ENCODE measurements around the gene HTRA1. TPM values are rescaled to one million over a fixed set of nuclear protein-coding genes. Genes with fewer than 3 reads are reported as not detected.

The HTRA1 gene
- polyA plus RNA-seq, 1 experiment, result 128 TPM

- POLR2A ChIA-PET, result no interaction called here
- TF ChIP-seq, protein P1, sequence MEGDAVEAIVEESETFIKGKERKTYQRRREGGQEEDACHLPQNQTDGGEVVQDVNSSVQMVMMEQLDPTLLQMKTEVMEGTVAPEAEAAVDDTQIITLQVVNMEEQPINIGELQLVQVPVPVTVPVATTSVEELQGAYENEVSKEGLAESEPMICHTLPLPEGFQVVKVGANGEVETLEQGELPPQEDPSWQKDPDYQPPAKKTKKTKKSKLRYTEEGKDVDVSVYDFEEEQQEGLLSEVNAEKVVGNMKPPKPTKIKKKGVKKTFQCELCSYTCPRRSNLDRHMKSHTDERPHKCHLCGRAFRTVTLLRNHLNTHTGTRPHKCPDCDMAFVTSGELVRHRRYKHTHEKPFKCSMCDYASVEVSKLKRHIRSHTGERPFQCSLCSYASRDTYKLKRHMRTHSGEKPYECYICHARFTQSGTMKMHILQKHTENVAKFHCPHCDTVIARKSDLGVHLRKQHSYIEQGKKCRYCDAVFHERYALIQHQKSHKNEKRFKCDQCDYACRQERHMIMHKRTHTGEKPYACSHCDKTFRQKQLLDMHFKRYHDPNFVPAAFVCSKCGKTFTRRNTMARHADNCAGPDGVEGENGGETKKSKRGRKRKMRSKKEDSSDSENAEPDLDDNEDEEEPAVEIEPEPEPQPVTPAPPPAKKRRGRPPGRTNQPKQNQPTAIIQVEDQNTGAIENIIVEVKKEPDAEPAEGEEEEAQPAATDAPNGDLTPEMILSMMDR (IDR thresholded peaks at IDR 0.05; ENCODE audit: insufficient read depth, low read depth, low read length), result no peak
- Histone ChIP-seq H3K36me3 (ENCODE audit: control insufficient read depth, insufficient read depth, low read length) (no peaks in the 10 kb centered on the region), H3K27me3 (ENCODE audit: control insufficient read depth, insufficient read depth, low read length) (no peaks in the 10 kb centered on the region), H3K4me3 (ENCODE audit: low read depth, low read length) (no peak overlapping the region)
- no peak for DNase-seq (ENCODE audit: low read depth)
- CTCF ChIA-PET, result interaction anchor here (1.6 to 1.7 kb wide), 2 partner anchors 13 to 80 kb away, joined by 7 to 9 read pairs; no protein-coding TSS in a partner anchor
Observed at GRCh38 chr10:122422266-122422989, 38.9 kb upstream of the HTRA1 start.

DNA sequence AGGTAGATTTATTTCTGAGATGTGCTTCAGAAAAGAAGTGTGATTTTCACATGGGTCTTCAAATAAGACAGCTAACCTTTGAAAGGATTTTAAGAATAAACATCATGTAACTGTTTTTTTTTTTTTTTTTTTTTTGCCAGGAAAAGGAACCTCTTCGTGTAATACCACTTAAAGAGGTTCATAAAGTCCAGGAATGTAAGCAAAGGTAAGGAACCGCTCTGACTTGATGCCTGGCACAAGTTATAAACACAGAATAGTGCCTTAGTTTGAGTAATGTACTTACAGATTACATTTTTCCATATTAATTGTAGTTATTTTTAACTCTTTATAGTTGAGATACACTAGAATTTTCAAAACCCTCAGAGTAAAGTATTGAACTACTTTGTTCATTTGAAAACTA lies 37.3 kb upstream of the HTRA1 start:
- no peak for DNase-seq (ENCODE audit: low read depth)
- TF ChIP-seq, protein P1 (IDR thresholded peaks at IDR 0.05; ENCODE audit: insufficient read depth, low read depth, low read length), result no peak
- no peak overlapping the region for H3K4me3 ChIP-seq (ENCODE audit: low read depth, low read length)
- H3K36me3 ChIP-seq (ENCODE audit: control insufficient read depth, insufficient read depth, low read length), result no peaks in the 10 kb centered on the region
- H3K27me3 ChIP-seq (ENCODE audit: control insufficient read depth, insufficient read depth, low read length), result no peaks in the 10 kb centered on the region
- ChIA-PET CTCF (interaction anchor here (0.7 to 1.9 kb wide), 5 partner anchors 10 to 141 kb away, joined by 3 to 8 read pairs (median 4); no protein-coding TSS in a partner anchor), POLR2A (no interaction called here)

- no peak for DNase-seq (ENCODE audit: low read depth)
- POLR2A ChIA-PET, result no interaction called here
- Histone ChIP-seq H3K4me3 (ENCODE audit: low read depth, low read length) (no peak overlapping the region), H3K36me3 (ENCODE audit: control insufficient read depth, insufficient read depth, low read length) (peaks cover 2% of the 10 kb centered on the region; the same call in 1 of the 2 replicates), H3K27me3 (ENCODE audit: control insufficient read depth, insufficient read depth, low read length) (no peaks in the 10 kb centered on the region)
- TF ChIP-seq, protein P1 (IDR thresholded peaks at IDR 0.05; ENCODE audit: insufficient read depth, low read depth, low read length), result no peak
- CTCF ChIA-PET, result interaction anchor here (1.1 to 1.7 kb wide), 2 partner anchors 128 to 134 kb away, joined by 3 to 5 read pairs; no protein-coding TSS in a partner anchor
Observed at GRCh38 chr10:122426829-122427228, 34.5 kb upstream of the HTRA1 start.

DNA sequence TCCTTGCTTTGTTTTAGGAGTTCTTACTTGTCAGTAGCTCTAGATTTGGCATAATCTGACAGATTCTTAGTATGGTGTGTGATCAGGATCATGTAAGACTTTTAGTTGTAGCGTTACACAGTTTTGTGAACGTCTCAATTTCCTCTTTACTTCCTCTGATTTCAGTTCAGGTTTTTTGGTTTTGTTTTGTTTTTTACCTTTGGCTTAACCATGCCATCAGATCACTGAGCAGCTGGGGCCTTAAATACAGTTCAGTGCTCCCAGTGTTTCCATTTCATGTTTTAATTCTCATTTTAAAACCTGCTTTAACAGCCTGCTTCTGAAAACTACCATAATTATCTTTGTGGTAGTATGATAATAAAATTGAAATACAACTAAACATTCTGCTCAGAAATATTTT lies 34.1 kb upstream of the HTRA1 start:
- CTCF ChIA-PET, result interaction anchor here (1.1 to 1.7 kb wide), 2 partner anchors 128 to 134 kb away, joined by 3 to 5 read pairs; no protein-coding TSS in a partner anchor
- Histone ChIP-seq H3K27me3 (ENCODE audit: control insufficient read depth, insufficient read depth, low read length) (no peaks in the 10 kb centered on the region), H3K36me3 (ENCODE audit: control insufficient read depth, insufficient read depth, low read length) (peaks cover 2% of the 10 kb centered on the region; the same call in 1 of the 2 replicates), H3K4me3 (ENCODE audit: low read depth, low read length) (no peak overlapping the region)
- DNase-seq (ENCODE audit: low read depth), result no peak
- TF ChIP-seq, protein P1 (IDR thresholded peaks at IDR 0.05; ENCODE audit: insufficient read depth, low read depth, low read length), result no peak
- POLR2A ChIA-PET, result no interaction called here

- CTCF ChIA-PET, result interaction anchor here (0.7 to 5.7 kb wide), 36 partner anchors 9 to 340 kb away, joined by 3 to 92 read pairs (median 4); partner anchors contain the start of genes ARMS2 and PLEKHA1
- POLR2A ChIA-PET, result no interaction called here
- H3K4me3 ChIP-seq (ENCODE audit: low read depth, low read length), result no peak overlapping the region
Observed at GRCh38 chr10:122435212-122435827, 26.0 kb upstream of the HTRA1 start.

More at GRCh38 chr10:122435212-122435827, 26.0 kb upstream of the HTRA1 start:
- Histone ChIP-seq H3K36me3 (ENCODE audit: control insufficient read depth, insufficient read depth, low read length) (no peaks in the 10 kb centered on the region), H3K27me3 (ENCODE audit: control insufficient read depth, insufficient read depth, low read length) (no peaks in the 10 kb centered on the region)
- DNase-seq (ENCODE audit: low read depth), result no peak
- TF ChIP-seq, protein P1 (IDR thresholded peaks at IDR 0.05; ENCODE audit: insufficient read depth, low read depth, low read length), result peak; percentile 32

Data from BJ (cell line).